H9 (cell line): ENCODE data around the gene SPTBN4. TPM values are rescaled to one million over a fixed set of nuclear protein-coding genes. Genes with fewer than 3 reads are reported as not detected.

ENCODE experiments used
- DNase-seq: peaks from one replicate; pipeline ENCODE4 v3.0.0-alpha.2; 2017
- H2AFZ ChIP-seq: one replicate; pipeline ENCODE4 v1.6.1; 2013; ENCODE audit warnings: mild to moderate bottlenecking, low read length, control low read depth, moderate library complexity
- H2AK5ac ChIP-seq: 2 replicates; pipeline ENCODE4 v1.6.1; 2013; ENCODE audit warnings: low read length, control low read depth, mixed read lengths; ENCODE audit not compliant: insufficient read length
- H2BK120ac ChIP-seq: one replicate; pipeline ENCODE4 v1.6.1; 2013; ENCODE audit warnings: low read depth, mild to moderate bottlenecking, low read length, control low read depth, inconsistent platforms; ENCODE audit not compliant: poor library complexity, severe bottlenecking
- H2BK12ac ChIP-seq: 2 replicates; pipeline ENCODE4 v1.6.1; 2013; ENCODE audit warnings: low read length, control low read depth, mixed read lengths, low read depth; ENCODE audit not compliant: insufficient read length
- H2BK15ac ChIP-seq: 2 replicates; pipeline ENCODE4 v1.6.1; 2013; ENCODE audit warnings: low read depth, low read length, control low read depth
- H2BK20ac ChIP-seq: one replicate; pipeline ENCODE4 v1.6.1; 2013; ENCODE audit warnings: low read depth, mild to moderate bottlenecking, low read length, control low read depth, inconsistent platforms; ENCODE audit not compliant: poor library complexity, severe bottlenecking
- H2BK5ac ChIP-seq: 2 replicates; pipeline ENCODE4 v1.6.1; 2013; ENCODE audit warnings: low read length, control low read depth, mixed read lengths; ENCODE audit not compliant: insufficient read length
- H3K14ac ChIP-seq: 2 replicates; pipeline ENCODE4 v1.6.1; 2013; ENCODE audit warnings: low read length, control low read depth; ENCODE audit not compliant: insufficient read depth
- H3K18ac ChIP-seq: 2 replicates; pipeline ENCODE4 v1.6.1; 2013; ENCODE audit warnings: low read depth, mild to moderate bottlenecking, mixed read lengths, low read length, control low read depth; ENCODE audit not compliant: insufficient read length
- H3K23ac ChIP-seq: 2 replicates; pipeline ENCODE4 v1.6.1; 2013; ENCODE audit warnings: low read length, control low read depth, mixed read lengths, low read depth; ENCODE audit not compliant: insufficient read length
- H3K23me2 ChIP-seq: 2 replicates; pipeline ENCODE4 v1.6.1; 2013; ENCODE audit warnings: low read depth, mild to moderate bottlenecking, mixed read lengths, low read length, control low read depth; ENCODE audit not compliant: insufficient read length, poor library complexity, severe bottlenecking
- H3K27ac ChIP-seq: 2 replicates; pipeline ENCODE4 v1.5.1; 2013; ENCODE audit warnings: low read length, control low read depth, mixed read lengths, low read depth; ENCODE audit not compliant: insufficient read length
- H3K27me3 ChIP-seq: 2 replicates; pipeline ENCODE4 v1.6.1; 2013; ENCODE audit warnings: low read length, control low read depth, inconsistent platforms; ENCODE audit not compliant: insufficient read depth
- H3K4ac ChIP-seq: 2 replicates; pipeline ENCODE4 v1.6.1; 2013; ENCODE audit warnings: low read depth, mild to moderate bottlenecking, control low read depth, inconsistent platforms, low read length, moderate library complexity
- H3K4me1 ChIP-seq: 2 replicates; pipeline ENCODE4 v1.6.1; 2013; ENCODE audit warnings: low read length, control low read depth, inconsistent platforms; ENCODE audit not compliant: insufficient read depth
- H3K4me2 ChIP-seq: 2 replicates; pipeline ENCODE4 v1.6.1; 2013; ENCODE audit warnings: low read length, control low read depth, mixed read lengths; ENCODE audit not compliant: insufficient read length, insufficient read depth
- H3K56ac ChIP-seq: 2 replicates; pipeline ENCODE4 v1.6.1; 2013; ENCODE audit warnings: low read depth, mild to moderate bottlenecking, mixed read lengths, low read length, control low read depth; ENCODE audit not compliant: insufficient read length
- H3K79me1 ChIP-seq: 2 replicates; pipeline ENCODE4 v1.6.1; 2013; ENCODE audit warnings: low read depth, mild to moderate bottlenecking, moderate library complexity, low read length, control low read depth, inconsistent platforms; ENCODE audit not compliant: insufficient read depth, poor library complexity, severe bottlenecking
- H3K79me2 ChIP-seq: 2 replicates; pipeline ENCODE4 v1.6.1; 2013; ENCODE audit warnings: low read length, control low read depth, inconsistent platforms; ENCODE audit not compliant: insufficient read depth
- H3K9ac ChIP-seq: 2 replicates; pipeline ENCODE4 v1.6.1; 2013; ENCODE audit warnings: low read length, control low read depth, mixed read lengths; ENCODE audit not compliant: insufficient read length; ENCODE audit errors: extremely low read depth
- H3K9me3 ChIP-seq: one replicate; pipeline ENCODE4 v1.6.1; 2013; ENCODE audit warnings: low read depth, low read length, inconsistent platforms; ENCODE audit not compliant: control insufficient read depth
- H3T11ph ChIP-seq: one replicate; pipeline ENCODE4 v1.6.1; 2013; ENCODE audit warnings: mild to moderate bottlenecking, low read length, control low read depth, inconsistent platforms
- H4K20me1 ChIP-seq: one replicate; pipeline ENCODE4 v1.6.1; 2013; ENCODE audit not compliant: control insufficient read depth, insufficient read length, insufficient read depth
- H4K5ac ChIP-seq: 2 replicates; pipeline ENCODE4 v1.6.1; 2013; ENCODE audit warnings: low read depth, mild to moderate bottlenecking, mixed read lengths, low read length, control low read depth; ENCODE audit not compliant: insufficient read length
- H4K8ac ChIP-seq: replicated peaks from 2 replicates; pipeline ENCODE4 v1.6.1; 2013; ENCODE audit warnings: low read length, control low read depth, mixed read lengths, low read depth; ENCODE audit not compliant: insufficient read length
- H4K91ac ChIP-seq: 2 replicates; pipeline ENCODE4 v1.6.1; 2013; ENCODE audit warnings: low read depth, mild to moderate bottlenecking, moderate library complexity, mixed read lengths, low read length, control low read depth; ENCODE audit not compliant: insufficient read length
- H3K27ac Mint-ChIP-seq, 3 experiments: 2 replicates in 2 of 3; 3 replicates in 1 of 3; pipeline ENCODE4 v1.8.0; 2020 to 2021; ENCODE audit warnings: mixed read lengths in 3 of 3, mild to moderate bottlenecking in 1 of 3, moderate library complexity in 1 of 3
- H3K27me3 Mint-ChIP-seq: 2 replicates; pipeline ENCODE4 v1.8.0; 2021; ENCODE audit warnings: low read depth, mild to moderate bottlenecking, moderate library complexity, mixed read lengths
- H3K36me3 Mint-ChIP-seq, 3 experiments: 2 replicates in 2 of 3; 3 replicates in 1 of 3; pipeline ENCODE4 v1.8.0; 2020 to 2021; ENCODE audit warnings: low read depth in 3 of 3, mixed read lengths in 3 of 3; ENCODE audit not compliant: insufficient read depth in 1 of 3
- H3K4me1 Mint-ChIP-seq, 2 experiments: 2 replicates each; pipeline ENCODE4 v1.8.0; 2020; ENCODE audit warnings: mixed read lengths in 2 of 2
- H3K4me3 Mint-ChIP-seq, 2 experiments: 2 replicates in 1 of 2; 3 replicates in 1 of 2; pipeline ENCODE4 v1.8.0; 2020 to 2021; ENCODE audit warnings: mild to moderate bottlenecking in 2 of 2, mixed read lengths in 2 of 2, moderate library complexity in 1 of 2
- H3K9me3 Mint-ChIP-seq, 2 experiments: 2 replicates in 1 of 2; 3 replicates in 1 of 2; pipeline ENCODE4 v1.8.0; 2020; ENCODE audit warnings: mild to moderate bottlenecking in 2 of 2, mixed read lengths in 2 of 2, moderate library complexity in 1 of 2
- CTCF ChIP-seq: fragments of 200-600 bp; sonication (generic); conservative IDR thresholded peaks from 3 replicates; pipeline ENCODE4 v1.8.0; 2021; ENCODE audit warnings: antibody characterized with exemption, mild to moderate bottlenecking
- WGBS: extraction: QIAGEN DNeasy Blood & Tissue Kit; methylation state at CpG from one replicate; pipeline ENCODE4 v1.1.7; 2013; ENCODE audit warnings: missing lambda C conversion rate, low lambda C conversion rate, mixed read lengths; ENCODE audit not compliant: insufficient read length; ENCODE audit errors: extremely low coverage; 5-methylcytosine and 5-hydroxymethylcytosine counted together
- total RNA-seq: library from RNA; stranded (reverse); gene quantifications from 2 replicates; pipeline ENCODE4 v1.2.1, GENCODE V29; 2021

The SPTBN4 gene
- total RNA-seq, 1 experiment from 2014 or later = 2.9 TPM

DNA sequence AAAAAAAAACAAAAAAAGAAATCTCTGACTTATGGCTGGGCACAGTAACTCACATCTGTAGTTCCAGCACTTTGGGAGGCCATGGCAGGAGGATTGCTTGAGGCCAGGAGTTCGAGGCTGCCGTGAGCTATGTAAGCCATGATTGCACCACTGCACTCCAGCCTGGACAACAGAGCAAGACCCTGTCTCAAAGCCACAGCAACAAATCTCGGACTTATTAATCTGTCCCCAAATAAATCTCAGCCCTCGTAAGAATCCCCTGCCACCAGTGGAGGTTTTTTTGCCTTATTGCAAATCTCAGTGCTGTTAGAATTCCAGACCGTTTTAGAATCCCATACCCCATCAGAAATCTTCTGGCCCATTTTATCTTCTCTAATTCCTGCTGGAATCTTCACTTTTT, 114.7 kb downstream of the SPTBN4 start:
- H3K27ac Mint-ChIP-seq = no peak overlapping the region
- TF ChIP-seq CTCF = no peak
- no peaks in the 10 kb centered on the region for H3K79me2 ChIP-seq
- no peak overlapping the region for H3K27ac ChIP-seq
- no peaks in the 10 kb centered on the region for H3K9me3 ChIP-seq
- H3K4me1 ChIP-seq = peaks cover 3% of the 10 kb centered on the region; the same call in 1 of the 2 replicates
- no peaks in the 10 kb centered on the region for H3K27me3 ChIP-seq
- no peak overlapping the region for H3K56ac ChIP-seq
- H2BK15ac ChIP-seq = no peak overlapping the region
- H3K4me1 Mint-ChIP-seq = peaks cover 9 to 11% of the 10 kb centered on the region in 2 experiments
- peaks cover 27 to 68% (median 51%) of the 10 kb centered on the region in 3 experiments for H3K36me3 Mint-ChIP-seq
- no peak overlapping the region for H2BK120ac ChIP-seq
- H4K5ac ChIP-seq = no peak overlapping the region
- no peak overlapping the region for H2BK20ac ChIP-seq
- no peaks in the 10 kb centered on the region; the same call in 1 of the 2 replicates for H3K27me3 Mint-ChIP-seq
- H3K4me3 Mint-ChIP-seq = no peak overlapping the region
- no peak overlapping the region for H3K4ac ChIP-seq
- H4K91ac ChIP-seq = no peak overlapping the region
- no peak overlapping the region for H3T11ph ChIP-seq
- no peaks in the 10 kb centered on the region for H4K20me1 ChIP-seq
- no peak overlapping the region for H3K23ac ChIP-seq
- no peaks in the 10 kb centered on the region for H3K9me3 Mint-ChIP-seq
- no peak for DNase-seq
- peaks cover 4% of the 10 kb centered on the region for H3K23me2 ChIP-seq
- no CpG with 5 or more reads among the region's 5 CpGs for WGBS
- H2BK5ac ChIP-seq = no peak overlapping the region
- H3K4me2 ChIP-seq = no peak overlapping the region
- H3K18ac ChIP-seq = no peak overlapping the region
- H4K8ac ChIP-seq = no peak overlapping the region
- no peak overlapping the region for H2AFZ ChIP-seq
- no peak overlapping the region for H2BK12ac ChIP-seq
- no peak overlapping the region for H2AK5ac ChIP-seq
- no peak overlapping the region for H3K14ac ChIP-seq
- no peak overlapping the region for H3K9ac ChIP-seq
- no peaks in the 10 kb centered on the region for H3K79me1 ChIP-seq
